ENCODE results near the gene C2orf68. TPM values are rescaled to one million over a fixed set of nuclear protein-coding genes. Genes with fewer than 3 reads are reported as not detected.

C2orf68 gene
- total RNA-seq, 4 donors from 2014 or later: 19.0 to 44.8 (median 28.2) TPM

DNA sequence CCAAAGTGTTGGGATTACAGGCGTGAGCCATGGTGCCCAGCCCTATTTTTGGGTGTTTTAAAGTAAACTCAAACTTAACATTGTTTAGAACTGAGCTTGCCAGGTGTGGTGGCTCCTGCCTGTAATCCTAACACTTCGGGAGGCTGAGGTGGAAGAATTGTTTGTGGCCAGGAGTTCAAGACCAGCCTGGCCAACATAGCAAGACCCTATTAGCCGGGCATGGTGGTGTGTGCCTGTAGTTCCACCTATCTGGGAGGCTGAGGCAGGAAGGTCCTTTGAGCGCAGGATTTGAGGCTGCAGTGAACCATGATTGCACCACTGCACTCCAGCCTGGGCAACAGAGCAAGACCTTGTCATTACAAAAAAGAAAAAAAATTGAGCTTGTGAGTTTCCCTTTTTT, 38.6 kb upstream of the C2orf68 start:
- intact Hi-C loops (cut with DNase I; ENCODE audit: low total_unique reads): no loop called here
- Histone ChIP-seq H3K4me3 (no peak overlapping the region), H3K36me3 (no peaks in the 10 kb centered on the region), H3K9me3 (no peaks in the 10 kb centered on the region), H3K27me3 (no peaks in the 10 kb centered on the region), H3K4me1 (no peaks in the 10 kb centered on the region), H3K27ac (no peak overlapping the region)
- TF ChIP-seq, protein P1, sequence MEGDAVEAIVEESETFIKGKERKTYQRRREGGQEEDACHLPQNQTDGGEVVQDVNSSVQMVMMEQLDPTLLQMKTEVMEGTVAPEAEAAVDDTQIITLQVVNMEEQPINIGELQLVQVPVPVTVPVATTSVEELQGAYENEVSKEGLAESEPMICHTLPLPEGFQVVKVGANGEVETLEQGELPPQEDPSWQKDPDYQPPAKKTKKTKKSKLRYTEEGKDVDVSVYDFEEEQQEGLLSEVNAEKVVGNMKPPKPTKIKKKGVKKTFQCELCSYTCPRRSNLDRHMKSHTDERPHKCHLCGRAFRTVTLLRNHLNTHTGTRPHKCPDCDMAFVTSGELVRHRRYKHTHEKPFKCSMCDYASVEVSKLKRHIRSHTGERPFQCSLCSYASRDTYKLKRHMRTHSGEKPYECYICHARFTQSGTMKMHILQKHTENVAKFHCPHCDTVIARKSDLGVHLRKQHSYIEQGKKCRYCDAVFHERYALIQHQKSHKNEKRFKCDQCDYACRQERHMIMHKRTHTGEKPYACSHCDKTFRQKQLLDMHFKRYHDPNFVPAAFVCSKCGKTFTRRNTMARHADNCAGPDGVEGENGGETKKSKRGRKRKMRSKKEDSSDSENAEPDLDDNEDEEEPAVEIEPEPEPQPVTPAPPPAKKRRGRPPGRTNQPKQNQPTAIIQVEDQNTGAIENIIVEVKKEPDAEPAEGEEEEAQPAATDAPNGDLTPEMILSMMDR (IDR thresholded peaks at IDR 0.05): no peak
- no peak for TF ChIP-seq POLR2A (IDR thresholded peaks at IDR 0.05)
- no peak for DNase-seq

GRCh38 chr2:85649201-85650190, 37.6 kb upstream of the C2orf68 start:
- no peaks in the 10 kb centered on the region for H3K4me1 ChIP-seq
- intact Hi-C loops (cut with DNase I; ENCODE audit: low total_unique reads): no loop called here
- no peak overlapping the region for H3K4me3 ChIP-seq
- no peaks in the 10 kb centered on the region for H3K27me3 ChIP-seq
- no peaks in the 10 kb centered on the region for H3K9me3 ChIP-seq
- no peak for DNase-seq
- TF ChIP-seq, protein P1 (IDR thresholded peaks at IDR 0.05): no peak
- TF ChIP-seq POLR2A (IDR thresholded peaks at IDR 0.05): no peak
- H3K36me3 ChIP-seq: no peaks in the 10 kb centered on the region
- peak overlapping the region in 1 of 2 donors; percentile 14 for H3K27ac ChIP-seq

- intact Hi-C loops (cut with DNase I; ENCODE audit: low total_unique reads): no loop called here
- TF ChIP-seq, protein P1 (IDR thresholded peaks at IDR 0.05): peak in 2 of 4 experiments; percentile 15 to 16
- no peak for TF ChIP-seq POLR2A (IDR thresholded peaks at IDR 0.05)
- no peak for DNase-seq
- no peaks in the 10 kb centered on the region for H3K4me1 ChIP-seq
- no peaks in the 10 kb centered on the region for H3K27me3 ChIP-seq
- H3K27ac ChIP-seq: no peak overlapping the region
- H3K36me3 ChIP-seq: no peaks in the 10 kb centered on the region
- no peaks in the 10 kb centered on the region for H3K9me3 ChIP-seq
- H3K4me3 ChIP-seq: no peak overlapping the region
These were observed 36.8 kb upstream of the C2orf68 start for GRCh38 chr2:85648619-85649018.

GRCh38 chr2:85647823-85648526, 36.1 kb upstream of the C2orf68 start:
- no peaks in the 10 kb centered on the region for H3K27me3 ChIP-seq
- H3K27ac ChIP-seq: no peak overlapping the region
- H3K4me1 ChIP-seq: no peaks in the 10 kb centered on the region
- H3K36me3 ChIP-seq: no peaks in the 10 kb centered on the region
- no peaks in the 10 kb centered on the region for H3K9me3 ChIP-seq
- intact Hi-C loops (cut with DNase I; ENCODE audit: low total_unique reads): no loop called here
- no peak for DNase-seq
- H3K4me3 ChIP-seq: no peak overlapping the region
- no peak for TF ChIP-seq POLR2A (IDR thresholded peaks at IDR 0.05)
- TF ChIP-seq, protein P1 (IDR thresholded peaks at IDR 0.05): no peak

DNA sequence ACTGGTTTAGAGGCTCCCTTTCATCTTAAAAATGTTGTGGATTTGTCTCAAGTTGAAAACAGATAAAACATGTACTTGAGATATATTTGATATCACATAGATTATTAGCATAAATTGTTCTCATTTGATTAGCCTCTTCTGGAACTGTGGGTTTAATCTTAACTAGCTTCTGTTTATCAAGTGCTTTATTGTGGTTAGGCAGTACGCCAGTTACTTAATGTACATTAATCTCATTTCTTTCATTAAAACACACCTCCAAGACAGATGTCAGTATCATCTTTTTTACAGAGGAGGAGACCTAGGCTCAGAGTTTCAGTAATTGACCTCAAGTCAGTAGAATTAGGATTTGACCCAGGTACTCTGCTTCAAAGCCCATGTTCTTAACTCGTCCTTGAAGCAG, 34.3 kb upstream of the C2orf68 start:
- no peak for DNase-seq
- Histone ChIP-seq H3K4me1 (no peaks in the 10 kb centered on the region), H3K36me3 (no peaks in the 10 kb centered on the region), H3K4me3 (no peak overlapping the region), H3K27ac (no peak overlapping the region), H3K27me3 (no peaks in the 10 kb centered on the region), H3K9me3 (no peaks in the 10 kb centered on the region)
- TF ChIP-seq, protein P1 (IDR thresholded peaks at IDR 0.05): no peak
- no peak for TF ChIP-seq POLR2A (IDR thresholded peaks at IDR 0.05)
- intact Hi-C loops (cut with DNase I; ENCODE audit: low total_unique reads): no loop called here

All from uterus (tissue), 4 donors.